SK-N-SH (cell line): ENCODE measurements around the gene LGALS12. TPM values are rescaled to one million over a fixed set of nuclear protein-coding genes. Genes with fewer than 3 reads are reported as not detected.
"Not testable (repeated sequence)": the region's sequence is repeated elsewhere in the genome, so short reads cannot be mapped to it uniquely, and the experiment has no call there.

Source experiments
- CTCF ChIA-PET: fragments of 300-600, 350-600 bp; formaldehyde crosslinking; extraction: SDS; loops from one replicate; lab custom pipeline; 2021; lab: Yijun Ruan, JAX
- POLR2A ChIA-PET: fragments of 350-600 bp; sonication (Branson Sonifier 250); formaldehyde crosslinking; extraction: SDS; loops from one replicate; lab custom pipeline; 2020; ENCODE audit warnings: antibody characterized with exemption, inconsistent platforms; lab: Yijun Ruan, JAX
- DNase-seq: peaks from one replicate; pipeline ENCODE4 v3.0.0; 2012
- H2AFZ ChIP-seq: fragments of 200-600 bp; sonication (generic); 2 replicates; pipeline ENCODE4 v1.8.1; 2016; ENCODE audit warnings: antibody characterized with exemption, mild to moderate bottlenecking, low read depth
- H3F3A ChIP-seq: fragments of 200-600 bp; sonication (generic); replicated peaks from 2 replicates; pipeline ENCODE3; 2016; ENCODE audit warnings: antibody characterized with exemption, mild to moderate bottlenecking; ENCODE audit not compliant: insufficient read depth
- H3K27ac ChIP-seq, 2 experiments: fragments of 200-500 bp in 1 of 2; fragments of 200-600 bp in 1 of 2; sonication (Bioruptor generic) in 1 of 2; sonication (generic), shearing (Covaris generic) in 1 of 2; 2 replicates each; pipeline versions ENCODE4 v1.5.1 to v1.6.1; 2014 to 2016; ENCODE audit warnings: low read depth in 2 of 2, inconsistent platforms in 1 of 2, low read length in 1 of 2, mild to moderate bottlenecking in 1 of 2, mixed read lengths in 1 of 2
- H3K27me3 ChIP-seq: fragments of 200-600 bp; sonication (generic), shearing (Covaris generic); 2 replicates; pipeline ENCODE4 v1.6.1; 2016; ENCODE audit warnings: mixed run types; ENCODE audit not compliant: insufficient read depth
- H3K36me3 ChIP-seq, 2 experiments: fragments of 200-500 bp in 1 of 2; fragments of 200-600 bp in 1 of 2; sonication (Bioruptor generic) in 1 of 2; sonication (generic) in 1 of 2; replicated peaks in 1 of 2; 2 replicates each; pipeline versions ENCODE3 to v1.5.1; 2014 to 2016; ENCODE audit warnings: low read length in 1 of 2, mild to moderate bottlenecking in 1 of 2; ENCODE audit not compliant: insufficient read depth in 2 of 2, control insufficient read depth in 1 of 2
- H3K4me1 ChIP-seq, 2 experiments: fragments of 200-500 bp in 1 of 2; fragments of 200-600 bp in 1 of 2; sonication (Bioruptor generic) in 1 of 2; sonication (generic), shearing (Covaris generic) in 1 of 2; 2 replicates each; pipeline versions ENCODE4 v1.5.1 to v1.6.1; 2014 to 2016; ENCODE audit warnings: low read depth in 1 of 2, low read length in 1 of 2, mixed run types in 1 of 2; ENCODE audit not compliant: insufficient read depth in 2 of 2, control insufficient read depth in 1 of 2
- H3K4me2 ChIP-seq: fragments of 200-600 bp; sonication (generic), shearing (Covaris generic); 2 replicates; pipeline ENCODE4 v1.6.1; 2017; ENCODE audit warnings: mixed run types
- H3K4me3 ChIP-seq, 2 experiments: fragments of 200-500 bp in 1 of 2; fragments of 200-600 bp in 1 of 2; sonication (Bioruptor generic) in 1 of 2; sonication (generic), shearing (Covaris generic) in 1 of 2; 2 replicates each; pipeline versions ENCODE4 v1.5.1 to v1.8.1; 2014 to 2016; ENCODE audit warnings: low read depth in 2 of 2, inconsistent platforms in 1 of 2, low read length in 1 of 2, mild to moderate bottlenecking in 1 of 2, mixed read lengths in 1 of 2, moderate library complexity in 1 of 2
- H3K79me2 ChIP-seq: fragments of 200-600 bp; sonication (generic); 2 replicates; pipeline ENCODE4 v1.8.1; 2017; ENCODE audit warnings: mild to moderate bottlenecking; ENCODE audit not compliant: insufficient read depth
- H3K9ac ChIP-seq: fragments of 200-600 bp; sonication (generic); 2 replicates; pipeline ENCODE4 v1.6.1; 2017; ENCODE audit warnings: mixed run types
- H3K9me2 ChIP-seq: fragments of 200-600 bp; sonication (generic); 2 replicates; pipeline ENCODE4 v1.6.1; 2017; ENCODE audit warnings: mixed run types
- H3K9me3 ChIP-seq: fragments of 200-600 bp; sonication (generic); 2 replicates; pipeline ENCODE4 v1.6.1; 2017; ENCODE audit warnings: mixed run types, mild to moderate bottlenecking, moderate library complexity
- H4K20me1 ChIP-seq: fragments of 200-600 bp; sonication (generic); 2 replicates; pipeline ENCODE4 v1.6.1; 2017; ENCODE audit warnings: mild to moderate bottlenecking, mixed run types; ENCODE audit not compliant: insufficient read depth
- ELF1 ChIP-seq: IDR thresholded peaks from 2 replicates; pipeline ENCODE4 v1.4.0; 2012
- MEF2A ChIP-seq: IDR thresholded peaks from 2 replicates; pipeline ENCODE4 v1.4.0; 2012; ENCODE audit warnings: low read depth, borderline replicate concordance
- NFIC ChIP-seq: IDR thresholded peaks from 2 replicates; pipeline ENCODE4 v1.4.0; 2012; ENCODE audit warnings: borderline replicate concordance
- NRF1 ChIP-seq: IDR thresholded peaks from 2 replicates; pipeline ENCODE4 v1.6.1; 2012; ENCODE audit warnings: low read depth, mild to moderate bottlenecking, low read length
- RXRA ChIP-seq: IDR thresholded peaks from 2 replicates; pipeline ENCODE4 v1.4.0; 2012; ENCODE audit warnings: low read depth, mild to moderate bottlenecking, borderline replicate concordance
- YY1 ChIP-seq: IDR thresholded peaks from 2 replicates; pipeline ENCODE4 v1.4.0; 2012; ENCODE audit warnings: low read depth, mild to moderate bottlenecking
- WGBS: methylation state at CpG from one replicate; pipeline ENCODE4 v1.1.6; 2017; ENCODE audit warnings: low lambda C conversion rate; 5-methylcytosine and 5-hydroxymethylcytosine counted together
- polyA plus RNA-seq, 3 experiments: library from polyadenylated mRNA; depleted of rRNA; stranded (reverse); fragments of >200 nt; gene quantifications; 2 replicates each; pipeline ENCODE4 v1.2.3, GENCODE V29; 2012

Gene LGALS12
- polyA plus RNA-seq, 1 of the 3 experiments (the other 2 are of a cell fraction) = not detected

- DNase-seq, H4K20me1 ChIP-seq, H3K9me2 ChIP-seq, H3K79me2 ChIP-seq, H3F3A ChIP-seq, H3K9me3 ChIP-seq, H3K27ac ChIP-seq, CTCF ChIA-PET, POLR2A ChIA-PET, H3K4me1 ChIP-seq, H2AFZ ChIP-seq, H3K4me2 ChIP-seq, H3K4me3 ChIP-seq, H3K27me3 ChIP-seq, H3K9ac ChIP-seq, H3K36me3 ChIP-seq: not testable (repeated sequence)
- 43% methylated on average over 6 of the region's 6 CpGs for WGBS
These were observed 23.5 kb downstream of the LGALS12 start for GRCh38 chr11:63529373-63529772.

- Histone ChIP-seq H3K4me1 (peaks cover 0 to 2% of the 10 kb centered on the region in 2 experiments; a peak in 1 of 4 replicates), H3K4me2 (no peak overlapping the region), H3K4me3 (no peak overlapping the region), H3K27ac (no peak overlapping the region), H2AFZ (no peak overlapping the region), H4K20me1 (no peaks in the 10 kb centered on the region), H3K9me3 (no peaks in the 10 kb centered on the region), H3F3A (no peaks in the 10 kb centered on the region), H3K79me2 (no peaks in the 10 kb centered on the region), H3K9me2 (no peaks in the 10 kb centered on the region), H3K27me3 (no peaks in the 10 kb centered on the region), H3K36me3 (no peaks in the 10 kb centered on the region), H3K9ac (no peak overlapping the region)
- 72% methylated on average over 2 of the region's 2 CpGs for WGBS
- TF ChIP-seq YY1 (no peak), MEF2A (no peak), NRF1 (no peak), ELF1 (no peak)
- no peak for DNase-seq
- ChIA-PET POLR2A (no interaction called here), CTCF (no interaction called here)
These were observed 24.1 kb downstream of the LGALS12 start for GRCh38 chr11:63530021-63530420.

GRCh38 chr11:63531074-63531792 lies 25.3 kb downstream of the LGALS12 start:
- H3K9me3 ChIP-seq, H3K27me3 ChIP-seq, CTCF ChIA-PET, H3K9me2 ChIP-seq, DNase-seq, H2AFZ ChIP-seq, H3K9ac ChIP-seq, H3K79me2 ChIP-seq, POLR2A ChIA-PET, H3K4me1 ChIP-seq, H3F3A ChIP-seq, H3K27ac ChIP-seq, H3K4me3 ChIP-seq, H4K20me1 ChIP-seq, H3K36me3 ChIP-seq: not testable (repeated sequence)
- WGBS = 40% methylated on average over 4 of the region's 6 CpGs
- 0 out of 2 replicates have a peak, but pooled peaks have one; percentile 22 for TF ChIP-seq NFIC
- peak; percentile 66; the same call in 1 of the 2 replicates for TF ChIP-seq RXRA
- H3K4me2 ChIP-seq = 0 out of 2 replicates have a peak overlapping the region, but pooled peaks have one; percentile 33
